HepG2 (cell line): ENCODE measurements around the gene HSPA1L. TPM values are rescaled to one million over a fixed set of nuclear protein-coding genes. Genes with fewer than 3 reads are reported as not detected.

Source experiments
- CEBPB ChIP-seq: IDR thresholded peaks from 2 replicates; pipeline ENCODE4 v1.6.1; 2011; ENCODE audit warnings: low read depth, low read length, improper control_type of control experiment, borderline replicate concordance
- CHCHD3 ChIP-seq: sonication (generic); formaldehyde crosslinking; IDR thresholded peaks from 2 replicates; pipeline ENCODE4 v1.8.0; 2022; ENCODE audit warnings: mild to moderate bottlenecking, missing genetic modification reagents, moderate library complexity
- DNMT3B ChIP-seq: conservative IDR thresholded peaks from 2 replicates; pipeline ENCODE4 v1.6.1; 2016; ENCODE audit warnings: missing biosample characterization, control low read depth
- ERF ChIP-seq: IDR thresholded peaks from 2 replicates; pipeline ENCODE4 v1.6.1; 2018; ENCODE audit warnings: missing biosample characterization, missing genetic modification reagents
- HDAC2 ChIP-seq: sonication (generic); formaldehyde crosslinking; IDR thresholded peaks from 2 replicates; pipeline ENCODE4 v1.4.0; 2020; ENCODE audit warnings: missing genetic modification reagents
- HINFP ChIP-seq: sonication (generic); formaldehyde crosslinking; IDR thresholded peaks from 2 replicates; pipeline ENCODE4 v1.4.0; 2020; ENCODE audit warnings: low read depth, mild to moderate bottlenecking, missing genetic modification reagents
- HOXA5 ChIP-seq: sonication (generic); formaldehyde crosslinking; IDR thresholded peaks from 2 replicates; pipeline ENCODE4 v1.4.0; 2020; ENCODE audit warnings: missing genetic modification reagents
- MIXL1 ChIP-seq: IDR thresholded peaks from 2 replicates; pipeline ENCODE4 v1.6.1; 2016
- MTERF4 ChIP-seq: sonication (generic); formaldehyde crosslinking; IDR thresholded peaks from 2 replicates; pipeline ENCODE4 v1.8.0; 2023; ENCODE audit warnings: mild to moderate bottlenecking, missing genetic modification reagents
- NCOA1 ChIP-seq: sonication (generic); formaldehyde crosslinking; IDR thresholded peaks from 2 replicates; pipeline ENCODE4 v1.9.0; 2021; ENCODE audit warnings: missing genetic modification reagents
- PHF5A ChIP-seq: IDR thresholded peaks from one replicate; pipeline ENCODE4 v1.6.1; 2018; ENCODE audit warnings: low read depth, missing genetic modification reagents; ENCODE audit not compliant: unreplicated experiment
- POLR2A ChIP-seq, 2 experiments: IDR thresholded peaks; 2 replicates each; pipeline ENCODE4 v1.6.1; 2011; ENCODE audit warnings: low read depth in 2 of 2, low read length in 2 of 2, mild to moderate bottlenecking in 1 of 2, moderate library complexity in 1 of 2; ENCODE audit not compliant: insufficient read depth in 1 of 2
- SIN3B ChIP-seq: fragments of 150-350 bp; IDR thresholded peaks from 2 replicates; pipeline ENCODE4 v1.6.1; 2014; ENCODE audit warnings: low read length
- SP5 ChIP-seq: IDR thresholded peaks from 2 replicates; pipeline ENCODE4 v1.6.1; 2016; ENCODE audit warnings: low read depth, borderline replicate concordance
- SYNCRIP ChIP-seq: fragments of 200-400 bp; formaldehyde crosslinking; IDR thresholded peaks from 2 replicates; pipeline ENCODE4 v1.6.1; 2018; ENCODE audit warnings: mild to moderate bottlenecking, low read depth, low read length; ENCODE audit not compliant: insufficient read depth
- TEAD3 ChIP-seq: optimal IDR thresholded peaks from 2 replicates; pipeline ENCODE3; 2016; ENCODE audit warnings: borderline replicate concordance
- XBP1 ChIP-seq: sonication (generic); formaldehyde crosslinking; IDR thresholded peaks from 2 replicates; pipeline ENCODE4 v1.5.0; 2020; ENCODE audit warnings: missing genetic modification reagents
- ZNF343 ChIP-seq: sonication (generic); formaldehyde crosslinking; IDR thresholded peaks from 2 replicates; pipeline ENCODE4 v1.4.0; 2020; ENCODE audit warnings: mild to moderate bottlenecking, missing genetic modification reagents
- ZNF672 ChIP-seq: sonication (generic); formaldehyde crosslinking; IDR thresholded peaks from 2 replicates; pipeline ENCODE4 v1.8.1; 2022; ENCODE audit warnings: missing genetic modification reagents
- ZNF839 ChIP-seq: sonication (generic); formaldehyde crosslinking; IDR thresholded peaks from 2 replicates; pipeline ENCODE4 v1.4.0; 2020; ENCODE audit warnings: missing genetic modification reagents, mild to moderate bottlenecking, borderline replicate concordance
- polyA plus RNA-seq, 8 experiments: library from polyadenylated mRNA; depleted of rRNA in 3 of 8; stranded (reverse) in 7 of 8; unstranded in 1 of 8; fragments of >200 nt; fragmentation: Illumina TruSeq in 4 of 8; extraction: Trizol in 4 of 8; gene quantifications; 2 replicates each; pipeline versions ENCODE4 v1.2.1 to v1.2.3, GENCODE V29; 2011 to 2016; ENCODE audit warnings: low read depth in 4 of 8, missing spikeins in 1 of 8, mixed read lengths in 1 of 8; ENCODE audit not compliant: insufficient read depth in 1 of 8
- total RNA-seq, 5 experiments: library from RNA; depleted of rRNA; stranded (reverse); fragments of >200 nt; fragmentation: Illumina TruSeq; extraction: Trizol; gene quantifications; 2 replicates each; pipeline ENCODE4 v1.2.3, GENCODE V29; 2016; ENCODE audit warnings: low read depth in 1 of 5
- TF ChIP-seq, protein P1 (sequence below): sonication (generic); formaldehyde crosslinking; IDR thresholded peaks from 2 replicates; pipeline ENCODE4 v1.5.0; 2020; ENCODE audit warnings: mild to moderate bottlenecking, missing genetic modification reagents, borderline replicate concordance

The HSPA1L gene
- total and polyA plus RNA-seq, 2 of the 13 experiments (the other 11 are each of a cell fraction or from before 2014, with no cell fraction given) = 0.55 to 1.0 TPM

GRCh38 chr6:31769684-31770371 is 45.3 kb downstream of the HSPA1L start (continued):
- TF ChIP-seq HDAC2 (peak; percentile 52; the same call in 1 of the 2 replicates), ZNF672 (CRISPR knock-in tag) (no peak), SYNCRIP (no peak), CEBPB (no peak), TEAD3 (CRISPR knock-in tag) (peak; percentile 69), XBP1 (CRISPR knock-in tag) (no peak), HINFP (CRISPR knock-in tag) (peak; percentile 50; the same call in 1 of the 2 replicates), ZNF839 (peak; percentile 30; the same call in 1 of the 2 replicates), ZNF343 (CRISPR knock-in tag) (no peak), MIXL1 (CRISPR knock-in tag) (peak; percentile 59; the same call in 1 of the 2 replicates), PHF5A (CRISPR knock-in tag) (peak; percentile 80), CHCHD3 (no peak), HOXA5 (CRISPR knock-in tag) (0 out of 2 replicates have a peak, but pooled peaks have one; percentile 56), POLR2A (IDR thresholded peaks at IDR 0.05; ENCODE audit: insufficient read depth in 1 of 2, low read depth in 2 of 2, low read length in 2 of 2) (no peak), MTERF4 (CRISPR knock-in tag) (no peak), SP5 (CRISPR knock-in tag) (peak; percentile 64; the same call in 1 of the 2 replicates), DNMT3B (no peak), SIN3B (no peak), NCOA1 (CRISPR knock-in tag) (peak; percentile 77; the same call in 1 of the 2 replicates), ERF (CRISPR knock-in tag) (peak; percentile 88)
- TF ChIP-seq, protein P1, sequence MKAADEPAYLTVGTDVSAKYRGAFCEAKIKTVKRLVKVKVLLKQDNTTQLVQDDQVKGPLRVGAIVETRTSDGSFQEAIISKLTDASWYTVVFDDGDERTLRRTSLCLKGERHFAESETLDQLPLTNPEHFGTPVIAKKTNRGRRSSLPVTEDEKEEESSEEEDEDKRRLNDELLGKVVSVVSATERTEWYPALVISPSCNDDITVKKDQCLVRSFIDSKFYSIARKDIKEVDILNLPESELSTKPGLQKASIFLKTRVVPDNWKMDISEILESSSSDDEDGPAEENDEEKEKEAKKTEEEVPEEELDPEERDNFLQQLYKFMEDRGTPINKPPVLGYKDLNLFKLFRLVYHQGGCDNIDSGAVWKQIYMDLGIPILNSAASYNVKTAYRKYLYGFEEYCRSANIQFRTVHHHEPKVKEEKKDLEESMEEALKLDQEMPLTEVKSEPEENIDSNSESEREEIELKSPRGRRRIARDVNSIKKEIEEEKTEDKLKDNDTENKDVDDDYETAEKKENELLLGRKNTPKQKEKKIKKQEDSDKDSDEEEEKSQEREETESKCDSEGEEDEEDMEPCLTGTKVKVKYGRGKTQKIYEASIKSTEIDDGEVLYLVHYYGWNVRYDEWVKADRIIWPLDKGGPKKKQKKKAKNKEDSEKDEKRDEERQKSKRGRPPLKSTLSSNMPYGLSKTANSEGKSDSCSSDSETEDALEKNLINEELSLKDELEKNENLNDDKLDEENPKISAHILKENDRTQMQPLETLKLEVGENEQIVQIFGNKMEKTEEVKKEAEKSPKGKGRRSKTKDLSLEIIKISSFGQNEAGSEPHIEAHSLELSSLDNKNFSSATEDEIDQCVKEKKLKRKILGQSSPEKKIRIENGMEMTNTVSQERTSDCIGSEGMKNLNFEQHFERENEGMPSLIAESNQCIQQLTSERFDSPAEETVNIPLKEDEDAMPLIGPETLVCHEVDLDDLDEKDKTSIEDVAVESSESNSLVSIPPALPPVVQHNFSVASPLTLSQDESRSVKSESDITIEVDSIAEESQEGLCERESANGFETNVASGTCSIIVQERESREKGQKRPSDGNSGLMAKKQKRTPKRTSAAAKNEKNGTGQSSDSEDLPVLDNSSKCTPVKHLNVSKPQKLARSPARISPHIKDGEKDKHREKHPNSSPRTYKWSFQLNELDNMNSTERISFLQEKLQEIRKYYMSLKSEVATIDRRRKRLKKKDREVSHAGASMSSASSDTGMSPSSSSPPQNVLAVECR (CRISPR knock-in tag) = peak; percentile 55; the same call in 1 of the 2 replicates
